ENCODE data around the gene KLRC2.
"Not testable (repeated sequence)": the region's sequence is repeated elsewhere in the genome, so short reads cannot be mapped to it uniquely, and the experiment has no call there.

The KLRC2 gene

DNA sequence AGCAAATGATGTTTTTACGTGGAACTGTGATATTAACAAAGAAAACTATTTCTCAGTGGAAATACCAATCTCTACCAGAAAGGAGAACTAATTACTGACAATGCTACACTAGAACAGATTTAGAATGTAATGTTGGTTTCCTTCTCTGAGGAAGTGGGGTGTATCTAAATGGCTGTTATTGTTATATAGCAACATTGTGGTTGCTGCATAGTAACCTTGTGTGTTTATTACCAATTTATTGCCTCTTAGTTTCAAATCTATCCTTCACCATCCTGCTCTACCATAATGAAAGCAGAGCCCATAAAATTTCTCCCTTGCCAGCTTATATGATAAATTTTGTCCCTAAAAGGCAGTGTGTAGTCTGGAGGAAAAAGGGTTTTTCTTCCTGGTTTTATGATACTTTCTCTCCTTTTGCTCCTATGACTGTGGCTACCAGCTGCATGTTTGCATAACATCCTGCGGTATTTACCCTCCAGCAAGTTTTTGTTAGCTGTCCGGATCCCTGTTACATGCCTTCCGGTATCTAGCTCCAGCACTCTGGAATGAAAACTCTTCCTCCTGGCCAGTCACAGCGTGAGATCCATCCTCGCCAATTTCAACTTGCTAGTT, 40.3 kb downstream of the KLRC2 start:
- FAIRE-seq = no peak
- TF ChIP-seq, protein P1, sequence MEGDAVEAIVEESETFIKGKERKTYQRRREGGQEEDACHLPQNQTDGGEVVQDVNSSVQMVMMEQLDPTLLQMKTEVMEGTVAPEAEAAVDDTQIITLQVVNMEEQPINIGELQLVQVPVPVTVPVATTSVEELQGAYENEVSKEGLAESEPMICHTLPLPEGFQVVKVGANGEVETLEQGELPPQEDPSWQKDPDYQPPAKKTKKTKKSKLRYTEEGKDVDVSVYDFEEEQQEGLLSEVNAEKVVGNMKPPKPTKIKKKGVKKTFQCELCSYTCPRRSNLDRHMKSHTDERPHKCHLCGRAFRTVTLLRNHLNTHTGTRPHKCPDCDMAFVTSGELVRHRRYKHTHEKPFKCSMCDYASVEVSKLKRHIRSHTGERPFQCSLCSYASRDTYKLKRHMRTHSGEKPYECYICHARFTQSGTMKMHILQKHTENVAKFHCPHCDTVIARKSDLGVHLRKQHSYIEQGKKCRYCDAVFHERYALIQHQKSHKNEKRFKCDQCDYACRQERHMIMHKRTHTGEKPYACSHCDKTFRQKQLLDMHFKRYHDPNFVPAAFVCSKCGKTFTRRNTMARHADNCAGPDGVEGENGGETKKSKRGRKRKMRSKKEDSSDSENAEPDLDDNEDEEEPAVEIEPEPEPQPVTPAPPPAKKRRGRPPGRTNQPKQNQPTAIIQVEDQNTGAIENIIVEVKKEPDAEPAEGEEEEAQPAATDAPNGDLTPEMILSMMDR (IDR thresholded peaks at IDR 0.05; ENCODE audit: insufficient read depth, missing control alignments) = no peak
- DNase-seq (ENCODE audit: insufficient read length, low spot score) = no peak

DNA sequence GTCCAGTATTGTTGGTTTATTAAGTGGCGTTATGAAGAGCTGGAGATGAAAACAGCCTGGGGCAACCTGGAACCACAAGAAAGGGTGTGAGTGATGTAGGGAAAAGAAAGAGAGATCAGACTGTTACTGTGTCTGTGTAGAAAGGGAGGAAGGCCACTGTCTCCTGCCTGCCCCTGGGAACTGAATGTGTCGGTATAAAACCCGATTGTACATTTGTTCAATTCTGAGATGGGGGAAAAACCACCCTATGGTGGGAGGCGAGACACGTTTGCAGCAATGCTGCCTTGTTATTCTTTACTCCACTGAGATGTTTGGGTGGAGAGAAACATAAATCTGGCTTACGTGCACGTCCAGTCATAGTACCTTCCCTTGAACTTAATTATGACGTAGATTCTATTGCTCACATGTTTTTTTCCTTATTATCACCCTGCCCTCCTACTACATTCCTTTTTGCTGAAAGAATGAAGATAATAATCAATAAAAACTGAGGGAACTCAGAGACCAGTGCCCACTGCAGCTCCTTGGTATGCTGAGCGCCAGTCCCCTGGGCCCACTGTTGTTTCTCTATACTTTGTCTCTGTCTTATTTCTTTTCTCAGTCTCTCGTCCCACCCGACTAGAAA, 41.2 kb downstream of the KLRC2 start:
- FAIRE-seq; DNase-seq (ENCODE audit: insufficient read length, low spot score): not testable (repeated sequence)

DNA sequence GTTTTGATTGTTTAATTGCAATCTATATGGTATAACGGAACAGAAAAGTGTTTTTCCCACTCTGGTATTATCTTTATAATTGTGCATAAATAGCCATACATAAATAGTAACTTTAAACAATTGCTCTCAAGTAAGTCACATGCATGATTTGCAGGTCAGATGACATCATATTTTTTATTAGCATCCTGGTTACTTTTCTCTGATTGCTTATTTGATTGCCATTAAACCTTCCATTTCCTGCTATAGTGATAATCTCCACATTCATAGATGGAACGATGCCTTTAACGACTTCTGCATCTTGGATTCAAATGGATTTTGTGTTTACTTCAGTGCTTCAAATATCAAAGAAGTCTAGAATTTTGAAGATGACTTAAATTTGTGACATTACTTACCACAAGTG, 42.5 kb downstream of the KLRC2 start:
- TF ChIP-seq, protein P1 (IDR thresholded peaks at IDR 0.05; ENCODE audit: insufficient read depth, missing control alignments) = no peak
- DNase-seq (ENCODE audit: insufficient read length, low spot score) = no peak
- FAIRE-seq = no peak

DNA sequence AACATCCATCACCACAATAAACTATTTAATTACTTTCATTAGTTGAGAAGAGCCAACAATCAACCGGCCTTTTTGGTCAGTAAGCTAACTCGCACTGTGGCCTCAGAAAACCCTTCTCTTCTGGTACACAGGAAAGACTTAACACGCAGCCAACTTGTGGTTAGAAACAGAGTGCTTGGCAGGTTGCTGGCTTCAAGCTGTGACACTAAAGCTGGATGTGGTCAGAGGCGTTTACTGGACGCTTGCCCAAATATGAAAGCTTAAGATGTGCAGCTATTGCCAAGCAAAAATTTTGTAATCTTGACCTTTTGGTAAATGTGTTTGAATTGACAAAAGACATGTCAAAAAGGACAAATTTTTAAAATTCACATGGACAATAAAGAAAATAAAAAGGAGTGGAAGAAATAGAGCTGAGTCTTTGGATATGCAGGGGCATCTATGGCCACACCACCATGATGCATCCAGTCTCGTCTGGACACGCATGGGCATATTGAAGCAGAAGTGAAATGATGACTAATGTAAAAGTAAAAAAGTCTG, 43.3 kb downstream of the KLRC2 start:
- TF ChIP-seq, protein P1 (IDR thresholded peaks at IDR 0.05; ENCODE audit: insufficient read depth, missing control alignments) = no peak
- no peak for DNase-seq (ENCODE audit: insufficient read length, low spot score)
- no peak for FAIRE-seq

DNA sequence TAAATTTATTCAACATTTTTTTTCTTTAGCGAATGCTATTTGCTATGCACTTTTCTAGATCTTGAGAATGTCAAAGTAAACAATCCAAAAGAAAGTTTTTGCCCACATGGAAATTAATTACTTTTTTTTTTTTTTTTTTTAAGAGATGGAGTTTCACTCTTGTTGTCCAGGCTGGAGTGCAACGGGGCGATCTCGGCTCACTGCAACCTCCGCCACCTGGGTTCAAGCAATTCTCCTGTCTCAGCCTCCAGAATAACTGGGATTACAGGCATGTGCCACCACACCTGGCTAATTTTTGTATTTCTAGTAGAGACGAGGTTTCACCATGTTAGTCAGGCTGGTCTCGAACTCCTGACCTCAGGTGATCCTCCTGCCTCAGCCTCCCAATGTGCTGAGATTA, 44.8 kb downstream of the KLRC2 start:
- not testable (repeated sequence) for FAIRE-seq; DNase-seq (ENCODE audit: insufficient read length, low spot score)

DNA sequence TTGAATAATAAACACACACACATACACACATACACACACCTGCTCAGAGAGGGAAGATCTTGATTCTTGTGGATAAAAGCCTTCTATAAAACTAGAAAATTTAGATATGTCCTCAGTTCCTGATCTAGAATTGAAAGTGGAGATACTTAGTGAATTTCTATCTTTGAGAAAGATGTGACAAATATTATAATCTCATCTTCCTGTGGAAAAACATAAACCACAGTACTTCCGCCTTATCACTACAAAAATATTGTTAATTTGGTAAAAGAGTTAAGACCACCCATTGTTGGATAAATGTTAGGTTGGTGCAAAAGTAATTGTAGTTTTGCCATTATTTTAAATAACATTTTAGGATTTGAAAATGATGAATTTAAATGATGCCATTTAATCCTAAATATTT, 45.9 kb downstream of the KLRC2 start, which contains the start of gene KLRK1:
KLRK1 (minus strand) TSS at position 138 of the 400 bp plus-strand sequence. CDS start 1,231 bp downstream, outside the sequence.
- no peak for DNase-seq (ENCODE audit: insufficient read length, low spot score)
- TF ChIP-seq, protein P1 (IDR thresholded peaks at IDR 0.05; ENCODE audit: insufficient read depth, missing control alignments) = no peak
- FAIRE-seq = no peak

DNA sequence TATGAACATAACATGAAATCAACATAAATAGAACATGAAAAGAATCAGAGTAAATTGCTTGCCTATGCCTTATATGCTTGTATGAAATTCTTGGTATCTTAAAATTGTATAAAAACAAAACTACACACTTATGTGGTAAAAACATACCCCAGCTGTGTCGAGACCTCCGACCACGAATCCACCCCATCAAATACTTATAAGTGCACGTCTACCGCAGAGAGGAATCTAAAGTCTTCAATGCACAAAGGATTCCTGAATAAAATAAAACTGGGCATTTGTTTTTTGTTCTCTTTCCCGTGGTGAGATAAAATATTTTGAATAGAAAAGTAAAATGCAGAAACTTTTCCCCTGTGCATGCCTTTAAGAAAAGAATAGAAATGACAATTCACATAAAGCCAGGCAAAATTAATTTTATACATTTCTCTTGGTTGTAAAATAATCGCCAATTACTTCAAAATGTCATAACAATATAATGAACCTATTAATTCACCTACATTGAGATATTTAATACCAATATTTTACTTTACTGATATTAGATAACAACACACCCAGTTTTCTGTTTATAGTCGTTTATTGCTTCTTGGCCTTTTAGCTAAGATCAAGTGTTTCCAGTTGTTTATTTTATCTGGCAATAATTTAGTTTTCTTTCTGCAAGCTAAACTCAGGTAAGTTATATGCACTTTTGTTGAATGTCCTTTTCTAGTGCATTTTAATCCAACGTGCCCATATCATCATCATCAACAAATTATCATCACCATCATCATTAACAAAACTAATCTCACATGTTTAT, 47.0 kb downstream of the KLRC2 start:
- no peak for FAIRE-seq
- DNase-seq (ENCODE audit: insufficient read length, low spot score) = no peak

DNA sequence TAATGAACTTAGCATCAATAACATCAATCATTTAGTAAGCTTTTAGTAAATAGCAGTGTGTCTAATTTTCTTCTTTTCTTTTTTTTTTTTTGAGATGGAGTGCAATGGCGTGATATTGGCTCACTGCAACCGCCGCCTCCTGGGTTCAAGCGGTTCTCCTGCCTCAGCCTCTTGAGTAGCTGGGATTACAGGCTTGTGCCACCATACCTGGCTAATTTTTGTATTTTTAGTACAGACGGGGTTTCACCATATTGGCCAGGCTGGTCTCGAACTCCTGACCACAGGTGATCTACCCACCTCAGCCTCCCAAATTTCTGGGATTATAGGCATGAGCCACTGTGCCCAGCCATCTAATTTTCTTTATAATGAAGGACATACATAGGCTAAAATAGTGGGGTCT, 48.3 kb downstream of the KLRC2 start:
- DNase-seq (ENCODE audit: insufficient read length, low spot score); FAIRE-seq: not testable (repeated sequence)

More for the DNA sequence above, 47.0 kb downstream of the KLRC2 start:
- TF ChIP-seq, protein P1 (IDR thresholded peaks at IDR 0.05; ENCODE audit: insufficient read depth, missing control alignments) = no peak

Measured in D721Med (cell line).